HEK293 (cell line): ENCODE results near the gene ZNF654.

Experiments used
- CTCF ChIA-PET: fragments of 350-600 bp; formaldehyde crosslinking; extraction: SDS; loops from one replicate; lab custom pipeline; 2021; ENCODE audit warnings: antibody characterized with exemption; lab: Yijun Ruan, JAX
- POLR2A ChIA-PET: fragments of 300-600 bp; formaldehyde crosslinking; extraction: SDS; loops from one replicate; lab custom pipeline; 2020; ENCODE audit warnings: antibody characterized with exemption, inconsistent platforms; lab: Yijun Ruan, JAX
- H3K27ac ChIP-seq: fragments of 200-500 bp; sonication (Bioruptor generic); 2 replicates; pipeline ENCODE4 v1.5.1; 2014; ENCODE audit warnings: low read depth, low read length, control low read depth, inconsistent platforms; ENCODE audit errors: extremely low read depth
- H3K36me3 ChIP-seq, 2 experiments: fragments of 200-500 bp in 1 of 2; sonication (Bioruptor generic) in 1 of 2; 1 replicate in 1 of 2; 2 replicates in 1 of 2; pipeline ENCODE4 v1.5.1; 2014 to 2017; ENCODE audit warnings: inconsistent platforms in 2 of 2, low read length in 2 of 2; ENCODE audit not compliant: control insufficient read depth in 2 of 2, insufficient read depth in 1 of 2
- H3K4me1 ChIP-seq: fragments of 200-500 bp; sonication (Bioruptor generic); 2 replicates; pipeline ENCODE4 v1.5.1; 2014; ENCODE audit warnings: mild to moderate bottlenecking, low read length, inconsistent platforms; ENCODE audit not compliant: control insufficient read depth, insufficient read depth
- H3K4me3 ChIP-seq: 2 replicates; pipeline ENCODE4 v1.5.1; 2011; ENCODE audit warnings: low read depth, mild to moderate bottlenecking, control low read depth, low read length, moderate library complexity
- H3K9me3 ChIP-seq: fragments of 200-500 bp; sonication (Bioruptor generic); 2 replicates; pipeline ENCODE4 v1.5.1; 2014; ENCODE audit warnings: low read depth, low read length, inconsistent platforms; ENCODE audit not compliant: control insufficient read depth, insufficient read depth
- HIC1 ChIP-seq: fragments of 450-650 bp; formaldehyde crosslinking; IDR thresholded peaks from 2 replicates; pipeline ENCODE4 v1.5.1; 2016; ENCODE audit warnings: missing biosample characterization, missing genetic modification characterization
- HOXC10 ChIP-seq: sonication (generic); formaldehyde crosslinking; IDR thresholded peaks from 2 replicates; pipeline ENCODE4 v1.8.1; 2023; ENCODE audit warnings: mild to moderate bottlenecking, missing genetic modification reagents
- MEIS1 ChIP-seq: sonication (generic); formaldehyde crosslinking; IDR thresholded peaks from 2 replicates; pipeline ENCODE4 v1.8.1; 2022; ENCODE audit warnings: missing genetic modification reagents, mild to moderate bottlenecking, borderline replicate concordance
- SALL2 ChIP-seq: fragments of 450-650 bp; formaldehyde crosslinking; IDR thresholded peaks from 2 replicates; pipeline ENCODE4 v1.5.0; 2017; ENCODE audit warnings: missing biosample characterization, mild to moderate bottlenecking, missing genetic modification characterization, borderline replicate concordance
- WT1 ChIP-seq: fragments of 450-650 bp; formaldehyde crosslinking; IDR thresholded peaks from 2 replicates; pipeline ENCODE4 v1.5.1; 2016; ENCODE audit warnings: missing biosample characterization, missing genetic modification characterization
- ZBTB20 ChIP-seq: fragments of 450-650 bp; formaldehyde crosslinking; IDR thresholded peaks from 2 replicates; pipeline ENCODE4 v1.5.1; 2016; ENCODE audit warnings: missing biosample characterization, missing genetic modification characterization
- ZFP41 ChIP-seq: fragments of 450-650 bp; formaldehyde crosslinking; IDR thresholded peaks from 2 replicates; pipeline ENCODE4 v1.5.1; 2016; ENCODE audit warnings: missing biosample characterization, missing genetic modification characterization, borderline replicate concordance
- ZNF140 ChIP-seq: fragments of 450-650 bp; formaldehyde crosslinking; IDR thresholded peaks from 2 replicates; pipeline ENCODE4 v1.5.1; 2016; ENCODE audit warnings: missing biosample characterization, missing genetic modification characterization
- ZNF280C ChIP-seq: fragments of 450-650 bp; formaldehyde crosslinking; IDR thresholded peaks from 2 replicates; pipeline ENCODE4 v1.5.1; 2016; ENCODE audit warnings: missing biosample characterization, missing genetic modification characterization
- ZNF366 ChIP-seq: fragments of 450-650 bp; formaldehyde crosslinking; conservative IDR thresholded peaks from 2 replicates; pipeline ENCODE4 v1.5.1; 2016; ENCODE audit warnings: missing biosample characterization, missing genetic modification characterization
- ZNF473 ChIP-seq: fragments of 450-650 bp; formaldehyde crosslinking; IDR thresholded peaks from 2 replicates; pipeline ENCODE4 v1.5.1; 2017; ENCODE audit warnings: missing biosample characterization, missing genetic modification characterization
- ZNF510 ChIP-seq: fragments of 450-650 bp; formaldehyde crosslinking; IDR thresholded peaks from 2 replicates; pipeline ENCODE4 v1.5.1; 2018; ENCODE audit warnings: mild to moderate bottlenecking, missing genetic modification characterization, missing biosample characterization; ENCODE audit not compliant: insufficient replicate concordance
- ZNF514 ChIP-seq: fragments of 450-650 bp; formaldehyde crosslinking; IDR thresholded peaks from 2 replicates; pipeline ENCODE4 v1.5.1; 2016; ENCODE audit warnings: missing biosample characterization, missing genetic modification characterization
- ZNF621 ChIP-seq: fragments of 450-650 bp; formaldehyde crosslinking; IDR thresholded peaks from 2 replicates; pipeline ENCODE4 v1.5.1; 2017; ENCODE audit warnings: missing biosample characterization, missing genetic modification characterization
- ZNF707 ChIP-seq: fragments of 450-650 bp; formaldehyde crosslinking; IDR thresholded peaks from 2 replicates; pipeline ENCODE4 v1.5.1; 2016; ENCODE audit warnings: missing biosample characterization, missing genetic modification characterization
- ZNF792 ChIP-seq: fragments of 450-650 bp; formaldehyde crosslinking; IDR thresholded peaks from 2 replicates; pipeline ENCODE4 v1.5.1; 2016; ENCODE audit warnings: missing biosample characterization, missing genetic modification characterization
- ZSCAN30 ChIP-seq: fragments of 450-650 bp; IDR thresholded peaks from 2 replicates; pipeline ENCODE4 v1.5.1; 2018; ENCODE audit warnings: missing biosample characterization, mild to moderate bottlenecking, missing genetic modification characterization, moderate library complexity
- ZXDB ChIP-seq: fragments of 450-650 bp; formaldehyde crosslinking; IDR thresholded peaks from 2 replicates; pipeline ENCODE4 v1.5.1; 2016; ENCODE audit warnings: missing biosample characterization, missing genetic modification characterization
- TF ChIP-seq, protein P1 (sequence below): fragments of 450-650 bp; formaldehyde crosslinking; IDR thresholded peaks from 2 replicates; pipeline ENCODE4 v1.5.1; 2016; ENCODE audit warnings: missing biosample characterization, missing genetic modification characterization
- TF ChIP-seq, protein P2 (sequence below): fragments of 450-650 bp; formaldehyde crosslinking; IDR thresholded peaks from 2 replicates; pipeline ENCODE4 v1.5.1; 2017; ENCODE audit warnings: missing biosample characterization, missing genetic modification characterization
- TF ChIP-seq, protein P3 (sequence below): fragments of 450-650 bp; formaldehyde crosslinking; IDR thresholded peaks from 2 replicates; pipeline ENCODE4; 2016; ENCODE audit warnings: missing biosample characterization, missing genetic modification characterization
- TF ChIP-seq, protein P4 (sequence below): fragments of 450-650 bp; IDR thresholded peaks from 2 replicates; pipeline ENCODE4 v1.5.1; 2018; ENCODE audit warnings: missing biosample characterization, missing genetic modification characterization

The ZNF654 gene

GRCh38 chr3:88188436-88188835 is 129.4 kb downstream of the ZNF654 start (continued):
- TF ChIP-seq, protein P1, sequence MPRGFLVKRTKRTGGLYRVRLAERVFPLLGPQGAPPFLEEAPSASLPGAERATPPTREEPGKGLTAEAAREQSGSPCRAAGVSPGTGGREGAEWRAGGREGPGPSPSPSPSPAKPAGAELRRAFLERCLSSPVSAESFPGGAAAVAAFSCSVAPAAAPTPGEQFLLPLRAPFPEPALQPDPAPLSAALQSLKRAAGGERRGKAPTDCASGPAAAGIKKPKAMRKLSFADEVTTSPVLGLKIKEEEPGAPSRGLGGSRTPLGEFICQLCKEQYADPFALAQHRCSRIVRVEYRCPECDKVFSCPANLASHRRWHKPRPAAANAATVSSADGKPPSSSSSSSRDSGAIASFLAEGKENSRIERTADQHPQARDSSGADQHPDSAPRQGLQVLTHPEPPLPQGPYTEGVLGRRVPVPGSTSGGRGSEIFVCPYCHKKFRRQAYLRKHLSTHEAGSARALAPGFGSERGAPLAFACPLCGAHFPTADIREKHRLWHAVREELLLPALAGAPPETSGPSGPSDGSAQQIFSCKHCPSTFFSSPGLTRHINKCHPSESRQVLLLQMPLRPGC: no peak
- TF ChIP-seq ZNF707 (tag by site-specific recombination) (no peak), ZNF510 (tag by site-specific recombination) (no peak), HOXC10 (no peak)

DNA sequence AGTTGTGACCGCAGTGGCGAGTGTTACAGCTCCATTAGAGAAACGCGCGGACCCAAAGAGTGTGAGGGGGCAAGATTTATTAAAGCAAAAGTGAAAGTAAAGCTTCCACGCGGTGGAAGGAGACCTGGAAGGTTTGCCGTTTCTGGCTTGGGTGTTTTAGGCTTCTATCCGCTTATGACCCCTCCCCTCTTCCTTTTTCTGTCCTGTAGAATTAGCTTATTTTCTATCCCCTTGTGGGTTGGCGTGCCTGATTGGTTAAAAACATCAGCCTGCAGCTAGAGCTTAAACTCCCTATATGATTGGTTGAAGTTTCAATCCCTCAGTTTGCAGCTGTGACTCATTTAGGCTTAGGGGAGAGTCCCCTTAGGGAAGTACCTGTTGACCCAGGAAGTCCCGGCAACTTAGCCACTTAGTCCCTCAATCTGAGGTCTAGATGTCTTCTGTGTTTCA is 130.3 kb downstream of the ZNF654 start:
- POLR2A ChIA-PET: no interaction called here

GRCh38 chr3:88191872-88192409 is 132.9 kb downstream of the ZNF654 start:
- no peak overlapping the region for H3K27ac ChIP-seq
- H3K36me3 ChIP-seq: no peaks in the 10 kb centered on the region
- CTCF ChIA-PET: no interaction called here
- TF ChIP-seq ZNF621 (no peak), ZNF514 (tag by site-specific recombination) (no peak), ZSCAN30 (no peak), SALL2 (tag by site-specific recombination) (no peak), ZNF366 (tag by site-specific recombination) (no peak), ZNF140 (no peak), ZBTB20 (tag by site-specific recombination) (no peak), ZXDB (tag by site-specific recombination) (no peak), ZNF792 (tag by site-specific recombination) (no peak), HIC1 (no peak)
- TF ChIP-seq, protein P2, sequence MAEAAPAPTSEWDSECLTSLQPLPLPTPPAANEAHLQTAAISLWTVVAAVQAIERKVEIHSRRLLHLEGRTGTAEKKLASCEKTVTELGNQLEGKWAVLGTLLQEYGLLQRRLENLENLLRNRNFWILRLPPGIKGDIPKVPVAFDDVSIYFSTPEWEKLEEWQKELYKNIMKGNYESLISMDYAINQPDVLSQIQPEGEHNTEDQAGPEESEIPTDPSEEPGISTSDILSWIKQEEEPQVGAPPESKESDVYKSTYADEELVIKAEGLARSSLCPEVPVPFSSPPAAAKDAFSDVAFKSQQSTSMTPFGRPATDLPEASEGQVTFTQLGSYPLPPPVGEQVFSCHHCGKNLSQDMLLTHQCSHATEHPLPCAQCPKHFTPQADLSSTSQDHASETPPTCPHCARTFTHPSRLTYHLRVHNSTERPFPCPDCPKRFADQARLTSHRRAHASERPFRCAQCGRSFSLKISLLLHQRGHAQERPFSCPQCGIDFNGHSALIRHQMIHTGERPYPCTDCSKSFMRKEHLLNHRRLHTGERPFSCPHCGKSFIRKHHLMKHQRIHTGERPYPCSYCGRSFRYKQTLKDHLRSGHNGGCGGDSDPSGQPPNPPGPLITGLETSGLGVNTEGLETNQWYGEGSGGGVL (tag by site-specific recombination): no peak

More for the DNA sequence above, 130.3 kb downstream of the ZNF654 start:
- no peak overlapping the region for H3K4me3 ChIP-seq
- no peaks in the 10 kb centered on the region for H3K9me3 ChIP-seq
- CTCF ChIA-PET: interaction anchor here (0.6 kb wide), 1 partner anchor 65 kb away, joined by 4 read pairs; no protein-coding TSS in a partner anchor
- no peak overlapping the region for H3K27ac ChIP-seq
- TF ChIP-seq WT1 (tag by site-specific recombination): no peak
- TF ChIP-seq, protein P3, sequence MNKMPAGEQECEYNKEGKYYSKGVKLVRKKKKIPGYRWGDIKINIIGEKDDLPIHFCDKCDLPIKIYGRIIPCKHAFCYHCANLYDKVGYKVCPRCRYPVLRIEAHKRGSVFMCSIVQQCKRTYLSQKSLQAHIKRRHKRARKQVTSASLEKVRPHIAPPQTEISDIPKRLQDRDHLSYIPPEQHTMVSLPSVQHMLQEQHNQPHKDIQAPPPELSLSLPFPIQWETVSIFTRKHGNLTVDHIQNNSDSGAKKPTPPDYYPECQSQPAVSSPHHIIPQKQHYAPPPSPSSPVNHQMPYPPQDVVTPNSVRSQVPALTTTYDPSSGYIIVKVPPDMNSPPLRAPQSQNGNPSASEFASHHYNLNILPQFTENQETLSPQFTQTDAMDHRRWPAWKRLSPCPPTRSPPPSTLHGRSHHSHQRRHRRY (tag by site-specific recombination): no peak
- TF ChIP-seq ZNF473 (tag by site-specific recombination): no peak
- no peak for TF ChIP-seq ZFP41 (tag by site-specific recombination)
- no peak for TF ChIP-seq ZNF280C (tag by site-specific recombination)
- TF ChIP-seq, protein P4, sequence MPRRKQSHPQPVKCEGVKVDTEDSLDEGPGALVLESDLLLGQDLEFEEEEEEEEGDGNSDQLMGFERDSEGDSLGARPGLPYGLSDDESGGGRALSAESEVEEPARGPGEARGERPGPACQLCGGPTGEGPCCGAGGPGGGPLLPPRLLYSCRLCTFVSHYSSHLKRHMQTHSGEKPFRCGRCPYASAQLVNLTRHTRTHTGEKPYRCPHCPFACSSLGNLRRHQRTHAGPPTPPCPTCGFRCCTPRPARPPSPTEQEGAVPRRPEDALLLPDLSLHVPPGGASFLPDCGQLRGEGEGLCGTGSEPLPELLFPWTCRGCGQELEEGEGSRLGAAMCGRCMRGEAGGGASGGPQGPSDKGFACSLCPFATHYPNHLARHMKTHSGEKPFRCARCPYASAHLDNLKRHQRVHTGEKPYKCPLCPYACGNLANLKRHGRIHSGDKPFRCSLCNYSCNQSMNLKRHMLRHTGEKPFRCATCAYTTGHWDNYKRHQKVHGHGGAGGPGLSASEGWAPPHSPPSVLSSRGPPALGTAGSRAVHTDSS (tag by site-specific recombination): no peak
- no peak for TF ChIP-seq MEIS1 (CRISPR knock-in tag)
- no peaks in the 10 kb centered on the region for H3K4me1 ChIP-seq
- H3K36me3 ChIP-seq: no peaks in the 10 kb centered on the region

More at GRCh38 chr3:88191872-88192409, 132.9 kb downstream of the ZNF654 start:
- no peaks in the 10 kb centered on the region for H3K9me3 ChIP-seq
- POLR2A ChIA-PET: no interaction called here
- no peaks in the 10 kb centered on the region for H3K4me1 ChIP-seq
- no peak overlapping the region for H3K4me3 ChIP-seq
